Calu3 (cell line): Measurements from ENCODE around the gene TLCD2. TPM values are rescaled to one million over a fixed set of nuclear protein-coding genes. Genes with fewer than 3 reads are reported as not detected.
"Not testable (repeated sequence)": the region's sequence is repeated elsewhere in the genome, so short reads cannot be mapped to it uniquely, and the experiment has no call there.

Source experiments
- BruUV-seq: library from RNA; stranded (reverse); fragments of 400-500 nt; replicated peaks from 2 replicates; lab custom pipeline; 2021; lab: Mats Ljungman, UMichigan
- CTCF ChIA-PET: fragments of 300-600 bp; sonication (Branson Sonifier 250); formaldehyde crosslinking; loops from one replicate; lab custom pipeline; 2022; ENCODE audit warnings: antibody characterized with exemption; lab: Charles Lee
- DNase-seq: peaks from one replicate; pipeline ENCODE4 v3.0.0; 2022
- H3K27ac Mint-ChIP-seq: one replicate; pipeline ENCODE4 v1.8.0; 2022; ENCODE audit warnings: mixed read lengths; ENCODE audit not compliant: unreplicated experiment
- H3K27me3 Mint-ChIP-seq: one replicate; pipeline ENCODE4 v1.8.0; 2022; ENCODE audit warnings: mixed read lengths; ENCODE audit not compliant: unreplicated experiment
- H3K36me3 Mint-ChIP-seq: one replicate; pipeline ENCODE4 v1.8.0; 2022; ENCODE audit warnings: mild to moderate bottlenecking, moderate library complexity, mixed read lengths; ENCODE audit not compliant: insufficient read depth, unreplicated experiment
- H3K4me1 Mint-ChIP-seq: one replicate; pipeline ENCODE4 v1.8.0; 2022; ENCODE audit warnings: mild to moderate bottlenecking, low read depth, mixed read lengths; ENCODE audit not compliant: unreplicated experiment
- H3K4me3 Mint-ChIP-seq: one replicate; pipeline ENCODE4 v1.8.0; 2022; ENCODE audit warnings: mild to moderate bottlenecking, low read depth, moderate library complexity, mixed read lengths; ENCODE audit not compliant: unreplicated experiment
- H3K9me3 Mint-ChIP-seq: one replicate; pipeline ENCODE4 v1.8.0; 2022; ENCODE audit warnings: low read depth, mixed read lengths; ENCODE audit not compliant: unreplicated experiment
- intact Hi-C: fragments of 100-400 bp; cut with micrococcal nuclease; formaldehyde crosslinking; loops from one replicate; pipeline ENCODE4 v1.10.0; 2022; ENCODE audit not compliant: unreplicated experiment
- total RNA-seq: library from RNA; stranded (reverse); gene quantifications from 2 replicates; pipeline ENCODE4 v1.2.3, GENCODE V29; 2022
- TF ChIP-seq, protein P1 (sequence below): fragments of 200-600 bp; IDR thresholded peaks from one replicate; pipeline ENCODE4 v1.8.0; 2022; ENCODE audit warnings: antibody characterized with exemption; ENCODE audit not compliant: unreplicated experiment

Gene TLCD2
- total RNA-seq, 1 experiment from 2014 or later: 5.9 TPM

DNA sequence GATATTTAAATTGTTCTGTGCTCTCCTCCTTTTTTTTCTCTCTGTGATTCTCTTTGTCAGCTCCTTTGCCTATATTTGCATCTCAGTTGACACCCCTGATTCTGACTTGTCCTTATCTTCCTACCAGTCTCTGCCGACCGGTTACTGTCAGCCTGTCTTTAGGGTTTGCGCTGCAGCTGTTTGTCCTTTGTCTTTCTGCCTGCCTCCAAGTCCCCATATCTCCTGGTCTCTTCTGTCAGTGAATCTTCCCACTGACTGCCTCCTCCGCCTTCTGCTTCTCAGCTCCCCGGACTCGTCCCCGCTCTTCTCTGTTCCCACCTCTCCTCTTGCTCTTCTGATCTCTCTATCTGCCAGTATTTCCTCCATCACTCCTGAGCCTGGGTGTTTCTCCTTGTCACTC lies 5.2 kb downstream of the TLCD2 start:
- no TSS peak for BruUV-seq
- Mint-ChIP-seq H3K27ac (no peak overlapping the region), H3K4me1 (no peaks in the 10 kb centered on the region), H3K9me3 (no peaks in the 10 kb centered on the region), H3K4me3 (no peak overlapping the region), H3K27me3 (peaks cover 18% of the 10 kb centered on the region), H3K36me3 (peaks cover 12% of the 10 kb centered on the region)
- no peak for DNase-seq
- CTCF ChIA-PET: interaction anchor here (0.8 kb wide), 1 partner anchor 9 kb away, joined by 3 read pairs; no protein-coding TSS in a partner anchor
- TF ChIP-seq, protein P1, sequence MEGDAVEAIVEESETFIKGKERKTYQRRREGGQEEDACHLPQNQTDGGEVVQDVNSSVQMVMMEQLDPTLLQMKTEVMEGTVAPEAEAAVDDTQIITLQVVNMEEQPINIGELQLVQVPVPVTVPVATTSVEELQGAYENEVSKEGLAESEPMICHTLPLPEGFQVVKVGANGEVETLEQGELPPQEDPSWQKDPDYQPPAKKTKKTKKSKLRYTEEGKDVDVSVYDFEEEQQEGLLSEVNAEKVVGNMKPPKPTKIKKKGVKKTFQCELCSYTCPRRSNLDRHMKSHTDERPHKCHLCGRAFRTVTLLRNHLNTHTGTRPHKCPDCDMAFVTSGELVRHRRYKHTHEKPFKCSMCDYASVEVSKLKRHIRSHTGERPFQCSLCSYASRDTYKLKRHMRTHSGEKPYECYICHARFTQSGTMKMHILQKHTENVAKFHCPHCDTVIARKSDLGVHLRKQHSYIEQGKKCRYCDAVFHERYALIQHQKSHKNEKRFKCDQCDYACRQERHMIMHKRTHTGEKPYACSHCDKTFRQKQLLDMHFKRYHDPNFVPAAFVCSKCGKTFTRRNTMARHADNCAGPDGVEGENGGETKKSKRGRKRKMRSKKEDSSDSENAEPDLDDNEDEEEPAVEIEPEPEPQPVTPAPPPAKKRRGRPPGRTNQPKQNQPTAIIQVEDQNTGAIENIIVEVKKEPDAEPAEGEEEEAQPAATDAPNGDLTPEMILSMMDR: no peak
- intact Hi-C loops: no loop called here

DNA sequence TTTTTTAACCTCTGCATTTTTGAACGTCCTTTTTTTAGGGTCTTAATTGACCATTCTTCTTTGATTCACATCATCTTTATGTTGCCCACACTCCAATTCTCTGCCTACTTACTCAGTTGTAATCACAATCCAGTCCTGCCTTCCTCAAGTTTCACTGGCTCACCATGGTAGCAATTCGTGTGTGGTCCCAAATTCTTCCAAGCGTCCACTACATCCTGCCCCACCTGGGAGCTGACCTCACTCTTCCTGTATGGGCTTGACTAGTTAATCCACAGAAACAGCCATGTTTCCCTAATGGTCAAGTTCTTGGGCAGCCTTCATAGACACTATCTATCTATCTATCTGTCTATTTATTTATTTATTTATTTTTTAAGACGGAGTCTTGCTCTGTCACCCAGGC lies 7.1 kb downstream of the TLCD2 start:
- peaks cover 18% of the 10 kb centered on the region for H3K27me3 Mint-ChIP-seq
- H3K4me3 Mint-ChIP-seq: no peak overlapping the region
- BruUV-seq: no TSS peak
- no peaks in the 10 kb centered on the region for H3K9me3 Mint-ChIP-seq
- H3K27ac Mint-ChIP-seq: no peak overlapping the region
- CTCF ChIA-PET: no interaction called here
- peaks cover 6% of the 10 kb centered on the region for H3K36me3 Mint-ChIP-seq
- no peaks in the 10 kb centered on the region for H3K4me1 Mint-ChIP-seq
- TF ChIP-seq, protein P1: no peak
- DNase-seq: no peak
- intact Hi-C loops: no loop called here

DNA sequence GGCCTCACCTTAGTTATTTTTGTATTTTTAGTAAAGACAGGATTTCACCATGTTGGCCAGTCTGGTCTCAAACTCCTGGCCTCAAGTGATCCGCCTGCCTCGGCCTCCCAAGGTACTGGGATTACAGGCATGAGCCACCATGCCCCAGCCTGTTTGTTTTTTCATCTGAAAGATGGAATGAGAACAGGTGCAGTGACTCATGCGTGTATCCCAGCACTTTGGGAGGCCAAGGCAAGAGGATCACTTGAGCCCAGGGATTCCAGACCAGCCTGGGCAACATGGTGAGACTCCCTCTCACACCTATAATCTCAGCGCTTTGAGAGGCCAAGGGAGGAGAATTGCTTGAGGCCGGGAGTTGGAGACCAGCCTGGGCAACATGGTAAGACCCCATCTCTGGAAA lies 10.3 kb downstream of the TLCD2 start:
- H3K36me3 Mint-ChIP-seq, H3K27me3 Mint-ChIP-seq, intact Hi-C loops, H3K27ac Mint-ChIP-seq, H3K4me1 Mint-ChIP-seq, BruUV-seq, H3K4me3 Mint-ChIP-seq, H3K9me3 Mint-ChIP-seq, DNase-seq, CTCF ChIA-PET: not testable (repeated sequence)

DNA sequence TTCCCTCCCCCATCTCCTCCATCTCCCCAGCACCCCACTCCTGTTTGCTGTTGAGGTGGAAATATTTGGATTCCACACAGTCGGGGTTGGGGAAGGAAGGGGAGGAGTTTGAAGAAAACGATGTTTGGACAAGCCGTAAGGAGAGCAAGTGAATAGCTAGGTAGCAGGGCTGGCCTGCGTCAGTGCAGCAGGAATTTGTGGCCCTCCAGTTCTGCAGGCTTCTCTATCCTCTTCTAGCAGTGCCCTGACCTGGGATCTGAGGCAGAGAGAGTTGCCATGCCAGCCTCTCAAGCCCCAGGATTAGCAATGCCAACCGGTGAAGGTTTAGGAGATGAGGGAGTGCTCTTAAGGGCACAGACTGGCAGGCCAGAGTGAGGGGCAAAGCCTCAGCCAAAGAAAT lies 12.5 kb downstream of the TLCD2 start:
- TF ChIP-seq, protein P1: no peak
- Mint-ChIP-seq H3K27me3 (no peaks in the 10 kb centered on the region), H3K4me3 (no peak overlapping the region), H3K4me1 (no peaks in the 10 kb centered on the region), H3K36me3 (no peaks in the 10 kb centered on the region), H3K27ac (no peak overlapping the region), H3K9me3 (no peaks in the 10 kb centered on the region)
- DNase-seq: no peak
- CTCF ChIA-PET: interaction anchor here (0.7 kb wide), 1 partner anchor 172 kb away, joined by 8 read pairs; no protein-coding TSS in a partner anchor
- intact Hi-C loops: no loop called here
- no TSS peak for BruUV-seq

DNA sequence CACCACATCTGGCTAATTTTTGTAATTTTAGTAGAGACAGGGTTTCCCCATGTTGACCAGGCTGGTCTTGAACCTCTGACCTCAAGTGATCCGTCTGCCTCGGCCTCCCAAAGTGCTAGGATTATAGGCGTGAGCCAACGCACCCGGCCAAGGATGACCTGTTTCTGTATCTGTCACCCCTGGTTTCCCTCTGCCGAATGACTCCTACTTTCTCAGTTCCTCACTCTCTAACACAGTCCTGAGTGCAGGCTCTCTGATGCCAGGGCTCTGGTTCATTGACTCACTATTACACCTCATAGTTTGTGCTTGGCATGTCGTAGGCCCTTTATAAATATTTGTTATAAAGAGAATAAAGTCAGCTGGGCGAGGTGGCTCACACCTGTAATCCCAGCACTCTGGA lies 14.8 kb downstream of the TLCD2 start:
- H3K4me3 Mint-ChIP-seq: no peak overlapping the region
- no peaks in the 10 kb centered on the region for H3K4me1 Mint-ChIP-seq
- intact Hi-C loops: no loop called here
- DNase-seq: no peak
- BruUV-seq: no TSS peak
- CTCF ChIA-PET: interaction anchor here (0.7 kb wide), 1 partner anchor 9 kb away, joined by 3 read pairs; no protein-coding TSS in a partner anchor
- H3K27me3 Mint-ChIP-seq: no peaks in the 10 kb centered on the region
- no peaks in the 10 kb centered on the region for H3K9me3 Mint-ChIP-seq
- TF ChIP-seq, protein P1: no peak
- no peak overlapping the region for H3K27ac Mint-ChIP-seq
- no peaks in the 10 kb centered on the region for H3K36me3 Mint-ChIP-seq
